K562 (cell line): Measurements from ENCODE around the gene BDP1. TPM values are rescaled to one million over a fixed set of nuclear protein-coding genes. Genes with fewer than 3 reads are reported as not detected.

Source experiments
- ADNP ChIP-seq: fragments of 200-800 bp; sonication (Bioruptor generic); IDR thresholded peaks from 2 replicates; pipeline ENCODE4 v1.6.1; 2016; ENCODE audit warnings: missing genetic modification characterization, missing compliant biosample characterization
- BCOR ChIP-seq: fragments of 450-650 bp; IDR thresholded peaks from 2 replicates; pipeline ENCODE4 v1.6.1; 2016
- CHCHD3 ChIP-seq: fragments of 250-450 bp; sonication (Bioruptor Pico); IDR thresholded peaks from 2 replicates; pipeline ENCODE4 v2.1.2; 2022; ENCODE audit warnings: mild to moderate bottlenecking
- CXXC5 ChIP-seq: fragments of 250-450 bp; sonication (Bioruptor Pico); IDR thresholded peaks from 2 replicates; pipeline ENCODE4 v1.8.0; 2022; ENCODE audit warnings: inconsistent platforms, mild to moderate bottlenecking, moderate library complexity
- GATA2 ChIP-seq: sonication (generic); formaldehyde crosslinking; IDR thresholded peaks from 2 replicates; pipeline ENCODE4 v1.4.0; 2020; ENCODE audit warnings: mild to moderate bottlenecking, missing genetic modification reagents
- HLTF ChIP-seq: fragments of 450-650 bp; IDR thresholded peaks from 2 replicates; pipeline ENCODE4 v1.6.1; 2016
- MAFG ChIP-seq: fragments of 450-650 bp; conservative IDR thresholded peaks from 2 replicates; pipeline ENCODE4 v1.6.1; 2016; ENCODE audit warnings: missing genetic modification characterization, missing compliant biosample characterization
- MED1 ChIP-seq: sonication (generic); formaldehyde crosslinking; IDR thresholded peaks from 2 replicates; pipeline ENCODE4 v1.8.1; 2023; ENCODE audit warnings: missing genetic modification reagents, borderline replicate concordance
- YBX1 ChIP-seq: fragments of 450-650 bp; IDR thresholded peaks from 2 replicates; pipeline ENCODE4 v1.7.1; 2016; ENCODE audit warnings: mild to moderate bottlenecking
- ZC3H4 ChIP-seq: sonication (generic); formaldehyde crosslinking; IDR thresholded peaks from 2 replicates; pipeline ENCODE4 v1.9.0; 2021; ENCODE audit warnings: missing genetic modification reagents, borderline replicate concordance
- ZNF696 ChIP-seq: fragments of 250-450 bp; sonication (Bioruptor Pico); conservative IDR thresholded peaks from 2 replicates; pipeline ENCODE4 v1.4.0; 2020; ENCODE audit warnings: mild to moderate bottlenecking, moderate library complexity
- ZNF830 ChIP-seq: fragments of 250-450 bp; sonication (Bioruptor Pico); IDR thresholded peaks from 2 replicates; pipeline ENCODE4 v1.5.0; 2021; ENCODE audit warnings: mild to moderate bottlenecking
- polyA plus RNA-seq, 8 experiments: library from polyadenylated mRNA; depleted of rRNA in 4 of 8; stranded (reverse) in 5 of 8; unstranded in 3 of 8; fragments of >200 nt; fragmentation: Nextera tagmentation in 2 of 8; fragmentation: Illumina TruSeq in 1 of 8; extraction: Ambion mirVana in 2 of 8; extraction: Trizol in 1 of 8; gene quantifications; 2 replicates each; pipeline versions ENCODE4 v1.2.1 to v1.2.3, GENCODE V29; 2011 to 2014; ENCODE audit warnings: inconsistent platforms in 1 of 8, missing spikeins in 1 of 8
- total RNA-seq, 7 experiments: library from RNA; depleted of rRNA in 6 of 7; stranded (reverse); fragments of >200 nt in 6 of 7; fragmentation: Illumina TruSeq in 2 of 7; extraction: Trizol in 2 of 7; gene quantifications; 2 replicates each; pipeline versions ENCODE4 v1.2.1 to v1.2.3, GENCODE V29; 2011 to 2021; ENCODE audit warnings: low replicate concordance in 1 of 7
- TF ChIP-seq, protein P1 (sequence below): sonication (generic); formaldehyde crosslinking; IDR thresholded peaks from 2 replicates; pipeline ENCODE4 v1.8.0; 2022; ENCODE audit warnings: mild to moderate bottlenecking, missing genetic modification reagents
- TF ChIP-seq, protein P2 (sequence below): fragments of 450-650 bp; formaldehyde crosslinking; conservative IDR thresholded peaks from 2 replicates; pipeline ENCODE4 v1.4.0; 2022; ENCODE audit warnings: mild to moderate bottlenecking, missing genetic modification characterization
- TF ChIP-seq, protein P3 (sequence below): fragments of 450-650 bp; IDR thresholded peaks from 2 replicates; pipeline ENCODE4 v1.6.1; 2017; ENCODE audit warnings: antibody characterized with exemption, mild to moderate bottlenecking
- TF ChIP-seq, protein P4 (sequence below): fragments of 250-450 bp; sonication (Bioruptor Pico); IDR thresholded peaks from 2 replicates; pipeline ENCODE4 v1.8.0; 2022; ENCODE audit warnings: moderate library complexity, mild to moderate bottlenecking, inconsistent platforms
- TF ChIP-seq, protein P5 (sequence below), 2 experiments: fragments of 450-650 bp; IDR thresholded peaks; 2 replicates each; pipeline ENCODE4 v1.6.1; 2016

BDP1 gene
- total and polyA plus RNA-seq, 9 of the 15 experiments (the other 6 are each of a cell fraction or from before 2014, with no cell fraction given) = 6.9 to 47.3 (median 23.9) TPM

DNA sequence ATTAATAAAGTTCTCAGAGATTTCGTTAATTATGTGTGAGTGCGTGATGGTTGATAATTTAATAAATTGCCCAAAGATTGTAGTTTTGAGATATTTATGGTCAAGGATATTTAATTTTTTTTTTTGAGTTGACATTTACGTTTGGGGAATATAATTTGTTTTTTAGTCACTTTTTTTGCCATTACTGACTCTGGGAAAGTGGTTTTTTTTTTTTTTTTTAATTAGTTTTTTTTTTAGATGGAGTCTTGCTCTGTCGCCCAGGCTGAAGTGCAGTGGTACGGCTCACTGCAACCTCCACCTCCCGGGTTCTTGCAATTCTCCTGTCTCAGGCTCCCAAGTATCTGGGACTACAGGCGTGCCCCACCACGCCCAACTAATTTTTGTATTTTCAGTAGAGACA, 1.7 kb downstream of the BDP1 start (continued):
- TF ChIP-seq, protein P1, sequence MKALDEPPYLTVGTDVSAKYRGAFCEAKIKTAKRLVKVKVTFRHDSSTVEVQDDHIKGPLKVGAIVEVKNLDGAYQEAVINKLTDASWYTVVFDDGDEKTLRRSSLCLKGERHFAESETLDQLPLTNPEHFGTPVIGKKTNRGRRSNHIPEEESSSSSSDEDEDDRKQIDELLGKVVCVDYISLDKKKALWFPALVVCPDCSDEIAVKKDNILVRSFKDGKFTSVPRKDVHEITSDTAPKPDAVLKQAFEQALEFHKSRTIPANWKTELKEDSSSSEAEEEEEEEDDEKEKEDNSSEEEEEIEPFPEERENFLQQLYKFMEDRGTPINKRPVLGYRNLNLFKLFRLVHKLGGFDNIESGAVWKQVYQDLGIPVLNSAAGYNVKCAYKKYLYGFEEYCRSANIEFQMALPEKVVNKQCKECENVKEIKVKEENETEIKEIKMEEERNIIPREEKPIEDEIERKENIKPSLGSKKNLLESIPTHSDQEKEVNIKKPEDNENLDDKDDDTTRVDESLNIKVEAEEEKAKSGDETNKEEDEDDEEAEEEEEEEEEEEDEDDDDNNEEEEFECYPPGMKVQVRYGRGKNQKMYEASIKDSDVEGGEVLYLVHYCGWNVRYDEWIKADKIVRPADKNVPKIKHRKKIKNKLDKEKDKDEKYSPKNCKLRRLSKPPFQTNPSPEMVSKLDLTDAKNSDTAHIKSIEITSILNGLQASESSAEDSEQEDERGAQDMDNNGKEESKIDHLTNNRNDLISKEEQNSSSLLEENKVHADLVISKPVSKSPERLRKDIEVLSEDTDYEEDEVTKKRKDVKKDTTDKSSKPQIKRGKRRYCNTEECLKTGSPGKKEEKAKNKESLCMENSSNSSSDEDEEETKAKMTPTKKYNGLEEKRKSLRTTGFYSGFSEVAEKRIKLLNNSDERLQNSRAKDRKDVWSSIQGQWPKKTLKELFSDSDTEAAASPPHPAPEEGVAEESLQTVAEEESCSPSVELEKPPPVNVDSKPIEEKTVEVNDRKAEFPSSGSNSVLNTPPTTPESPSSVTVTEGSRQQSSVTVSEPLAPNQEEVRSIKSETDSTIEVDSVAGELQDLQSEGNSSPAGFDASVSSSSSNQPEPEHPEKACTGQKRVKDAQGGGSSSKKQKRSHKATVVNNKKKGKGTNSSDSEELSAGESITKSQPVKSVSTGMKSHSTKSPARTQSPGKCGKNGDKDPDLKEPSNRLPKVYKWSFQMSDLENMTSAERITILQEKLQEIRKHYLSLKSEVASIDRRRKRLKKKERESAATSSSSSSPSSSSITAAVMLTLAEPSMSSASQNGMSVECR (CRISPR knock-in tag) = no peak
- TF ChIP-seq CXXC5 (CRISPR knock-in tag) = 0 out of 2 replicates have a peak, but pooled peaks have one; percentile 14
- TF ChIP-seq, protein P2, sequence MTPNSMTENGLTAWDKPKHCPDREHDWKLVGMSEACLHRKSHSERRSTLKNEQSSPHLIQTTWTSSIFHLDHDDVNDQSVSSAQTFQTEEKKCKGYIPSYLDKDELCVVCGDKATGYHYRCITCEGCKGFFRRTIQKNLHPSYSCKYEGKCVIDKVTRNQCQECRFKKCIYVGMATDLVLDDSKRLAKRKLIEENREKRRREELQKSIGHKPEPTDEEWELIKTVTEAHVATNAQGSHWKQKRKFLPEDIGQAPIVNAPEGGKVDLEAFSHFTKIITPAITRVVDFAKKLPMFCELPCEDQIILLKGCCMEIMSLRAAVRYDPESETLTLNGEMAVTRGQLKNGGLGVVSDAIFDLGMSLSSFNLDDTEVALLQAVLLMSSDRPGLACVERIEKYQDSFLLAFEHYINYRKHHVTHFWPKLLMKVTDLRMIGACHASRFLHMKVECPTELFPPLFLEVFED (CRISPR knock-in tag) = no peak
- TF ChIP-seq MED1 (CRISPR knock-in tag) = no peak
- TF ChIP-seq, protein P3, sequence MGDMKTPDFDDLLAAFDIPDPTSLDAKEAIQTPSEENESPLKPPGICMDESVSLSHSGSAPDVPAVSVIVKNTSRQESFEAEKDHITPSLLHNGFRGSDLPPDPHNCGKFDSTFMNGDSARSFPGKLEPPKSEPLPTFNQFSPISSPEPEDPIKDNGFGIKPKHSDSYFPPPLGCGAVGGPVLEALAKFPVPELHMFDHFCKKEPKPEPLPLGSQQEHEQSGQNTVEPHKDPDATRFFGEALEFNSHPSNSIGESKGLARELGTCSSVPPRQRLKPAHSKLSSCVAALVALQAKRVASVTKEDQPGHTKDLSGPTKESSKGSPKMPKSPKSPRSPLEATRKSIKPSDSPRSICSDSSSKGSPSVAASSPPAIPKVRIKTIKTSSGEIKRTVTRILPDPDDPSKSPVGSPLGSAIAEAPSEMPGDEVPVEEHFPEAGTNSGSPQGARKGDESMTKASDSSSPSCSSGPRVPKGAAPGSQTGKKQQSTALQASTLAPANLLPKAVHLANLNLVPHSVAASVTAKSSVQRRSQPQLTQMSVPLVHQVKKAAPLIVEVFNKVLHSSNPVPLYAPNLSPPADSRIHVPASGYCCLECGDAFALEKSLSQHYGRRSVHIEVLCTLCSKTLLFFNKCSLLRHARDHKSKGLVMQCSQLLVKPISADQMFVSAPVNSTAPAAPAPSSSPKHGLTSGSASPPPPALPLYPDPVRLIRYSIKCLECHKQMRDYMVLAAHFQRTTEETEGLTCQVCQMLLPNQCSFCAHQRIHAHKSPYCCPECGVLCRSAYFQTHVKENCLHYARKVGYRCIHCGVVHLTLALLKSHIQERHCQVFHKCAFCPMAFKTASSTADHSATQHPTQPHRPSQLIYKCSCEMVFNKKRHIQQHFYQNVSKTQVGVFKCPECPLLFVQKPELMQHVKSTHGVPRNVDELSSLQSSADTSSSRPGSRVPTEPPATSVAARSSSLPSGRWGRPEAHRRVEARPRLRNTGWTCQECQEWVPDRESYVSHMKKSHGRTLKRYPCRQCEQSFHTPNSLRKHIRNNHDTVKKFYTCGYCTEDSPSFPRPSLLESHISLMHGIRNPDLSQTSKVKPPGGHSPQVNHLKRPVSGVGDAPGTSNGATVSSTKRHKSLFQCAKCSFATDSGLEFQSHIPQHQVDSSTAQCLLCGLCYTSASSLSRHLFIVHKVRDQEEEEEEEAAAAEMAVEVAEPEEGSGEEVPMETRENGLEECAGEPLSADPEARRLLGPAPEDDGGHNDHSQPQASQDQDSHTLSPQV = no peak
- TF ChIP-seq CHCHD3 (CRISPR knock-in tag) = no peak
- TF ChIP-seq HLTF = 0 out of 2 replicates have a peak, but pooled peaks have one; percentile 21
- TF ChIP-seq, protein P4, sequence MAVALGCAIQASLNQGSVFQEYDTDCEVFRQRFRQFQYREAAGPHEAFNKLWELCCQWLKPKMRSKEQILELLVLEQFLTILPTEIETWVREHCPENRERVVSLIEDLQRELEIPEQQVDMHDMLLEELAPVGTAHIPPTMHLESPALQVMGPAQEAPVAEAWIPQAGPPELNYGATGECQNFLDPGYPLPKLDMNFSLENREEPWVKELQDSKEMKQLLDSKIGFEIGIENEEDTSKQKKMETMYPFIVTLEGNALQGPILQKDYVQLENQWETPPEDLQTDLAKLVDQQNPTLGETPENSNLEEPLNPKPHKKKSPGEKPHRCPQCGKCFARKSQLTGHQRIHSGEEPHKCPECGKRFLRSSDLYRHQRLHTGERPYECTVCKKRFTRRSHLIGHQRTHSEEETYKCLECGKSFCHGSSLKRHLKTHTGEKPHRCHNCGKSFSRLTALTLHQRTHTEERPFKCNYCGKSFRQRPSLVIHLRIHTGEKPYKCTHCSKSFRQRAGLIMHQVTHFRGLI (CRISPR knock-in tag) = no peak
- TF ChIP-seq YBX1 = no peak
- TF ChIP-seq BCOR = 0 out of 2 replicates have a peak, but pooled peaks have one; percentile 14
- TF ChIP-seq MAFG (tag) = no peak
- no peak for TF ChIP-seq ZNF696
- TF ChIP-seq ZNF830 = no peak
- TF ChIP-seq GATA2 (CRISPR knock-in tag) = no peak
- TF ChIP-seq ZC3H4 = no peak
- TF ChIP-seq, protein P5, sequence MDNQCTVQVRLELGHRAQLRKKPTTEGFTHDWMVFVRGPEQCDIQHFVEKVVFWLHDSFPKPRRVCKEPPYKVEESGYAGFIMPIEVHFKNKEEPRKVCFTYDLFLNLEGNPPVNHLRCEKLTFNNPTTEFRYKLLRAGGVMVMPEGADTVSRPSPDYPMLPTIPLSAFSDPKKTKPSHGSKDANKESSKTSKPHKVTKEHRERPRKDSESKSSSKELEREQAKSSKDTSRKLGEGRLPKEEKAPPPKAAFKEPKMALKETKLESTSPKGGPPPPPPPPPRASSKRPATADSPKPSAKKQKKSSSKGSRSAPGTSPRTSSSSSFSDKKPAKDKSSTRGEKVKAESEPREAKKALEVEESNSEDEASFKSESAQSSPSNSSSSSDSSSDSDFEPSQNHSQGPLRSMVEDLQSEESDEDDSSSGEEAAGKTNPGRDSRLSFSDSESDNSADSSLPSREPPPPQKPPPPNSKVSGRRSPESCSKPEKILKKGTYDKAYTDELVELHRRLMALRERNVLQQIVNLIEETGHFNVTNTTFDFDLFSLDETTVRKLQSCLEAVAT (IDR thresholded peaks at IDR 0.05) = 0 out of 4 replicates have a peak, but pooled peaks of 1 of the 2 experiments have one; percentile 28
- TF ChIP-seq ADNP (tag) = peak; percentile 38; the same call in 1 of the 2 replicates
